ENCODE results near the gene ARL6IP4. TPM values are rescaled to one million over a fixed set of nuclear protein-coding genes. Genes with fewer than 3 reads are reported as not detected.
A peak's percentile ranks its signal among the peaks of the same experiment; 100 is the strongest.

The ARL6IP4 gene
- total and polyA plus RNA-seq, 7 donors = 113 to 193 (median 130) TPM

DNA sequence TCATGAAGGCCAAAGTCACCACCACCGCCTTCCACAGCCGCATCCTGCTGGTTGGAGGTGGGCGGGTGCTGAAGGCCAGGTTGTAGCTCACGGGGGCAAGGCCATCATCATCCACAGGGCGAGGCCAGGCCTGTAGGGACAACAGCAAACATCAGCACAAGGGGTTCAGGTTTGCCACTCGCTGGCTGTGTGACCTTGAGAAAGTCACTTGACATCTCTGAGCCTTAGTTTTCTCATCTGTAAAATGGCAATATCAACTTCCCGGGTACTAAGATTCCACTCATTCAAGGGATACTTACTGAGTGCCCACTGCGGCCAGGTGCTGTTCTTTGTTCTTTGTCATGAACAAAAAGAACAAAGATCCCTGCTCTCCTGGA is 20.3 kb upstream of the ARL6IP4 start:
- Histone ChIP-seq H3K4me3 (no peak overlapping the region), H3K27ac (no peak overlapping the region), H3K36me3 (ENCODE audit: insufficient read depth in 1 of 2, low read depth in 1 of 2) (no peaks in the 10 kb centered on the region), H3K4me1 (peaks cover 13% of the 10 kb centered on the region), H3K9me3 (no peaks in the 10 kb centered on the region), H3K27me3 (ENCODE audit: insufficient read depth in 3 of 3, low read length in 2 of 3) (no peaks in the 10 kb centered on the region)
- DNase-seq (no peak), ATAC-seq (no peak)
- WGBS, 3 donors = 92 to 97% (median 96%) methylated on average over 8 of the region's 8 CpGs
- intact Hi-C loops (cut with DNase I) = no loop called here
- TF ChIP-seq, protein P1, sequence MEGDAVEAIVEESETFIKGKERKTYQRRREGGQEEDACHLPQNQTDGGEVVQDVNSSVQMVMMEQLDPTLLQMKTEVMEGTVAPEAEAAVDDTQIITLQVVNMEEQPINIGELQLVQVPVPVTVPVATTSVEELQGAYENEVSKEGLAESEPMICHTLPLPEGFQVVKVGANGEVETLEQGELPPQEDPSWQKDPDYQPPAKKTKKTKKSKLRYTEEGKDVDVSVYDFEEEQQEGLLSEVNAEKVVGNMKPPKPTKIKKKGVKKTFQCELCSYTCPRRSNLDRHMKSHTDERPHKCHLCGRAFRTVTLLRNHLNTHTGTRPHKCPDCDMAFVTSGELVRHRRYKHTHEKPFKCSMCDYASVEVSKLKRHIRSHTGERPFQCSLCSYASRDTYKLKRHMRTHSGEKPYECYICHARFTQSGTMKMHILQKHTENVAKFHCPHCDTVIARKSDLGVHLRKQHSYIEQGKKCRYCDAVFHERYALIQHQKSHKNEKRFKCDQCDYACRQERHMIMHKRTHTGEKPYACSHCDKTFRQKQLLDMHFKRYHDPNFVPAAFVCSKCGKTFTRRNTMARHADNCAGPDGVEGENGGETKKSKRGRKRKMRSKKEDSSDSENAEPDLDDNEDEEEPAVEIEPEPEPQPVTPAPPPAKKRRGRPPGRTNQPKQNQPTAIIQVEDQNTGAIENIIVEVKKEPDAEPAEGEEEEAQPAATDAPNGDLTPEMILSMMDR (IDR thresholded peaks at IDR 0.05) = no peak

DNA sequence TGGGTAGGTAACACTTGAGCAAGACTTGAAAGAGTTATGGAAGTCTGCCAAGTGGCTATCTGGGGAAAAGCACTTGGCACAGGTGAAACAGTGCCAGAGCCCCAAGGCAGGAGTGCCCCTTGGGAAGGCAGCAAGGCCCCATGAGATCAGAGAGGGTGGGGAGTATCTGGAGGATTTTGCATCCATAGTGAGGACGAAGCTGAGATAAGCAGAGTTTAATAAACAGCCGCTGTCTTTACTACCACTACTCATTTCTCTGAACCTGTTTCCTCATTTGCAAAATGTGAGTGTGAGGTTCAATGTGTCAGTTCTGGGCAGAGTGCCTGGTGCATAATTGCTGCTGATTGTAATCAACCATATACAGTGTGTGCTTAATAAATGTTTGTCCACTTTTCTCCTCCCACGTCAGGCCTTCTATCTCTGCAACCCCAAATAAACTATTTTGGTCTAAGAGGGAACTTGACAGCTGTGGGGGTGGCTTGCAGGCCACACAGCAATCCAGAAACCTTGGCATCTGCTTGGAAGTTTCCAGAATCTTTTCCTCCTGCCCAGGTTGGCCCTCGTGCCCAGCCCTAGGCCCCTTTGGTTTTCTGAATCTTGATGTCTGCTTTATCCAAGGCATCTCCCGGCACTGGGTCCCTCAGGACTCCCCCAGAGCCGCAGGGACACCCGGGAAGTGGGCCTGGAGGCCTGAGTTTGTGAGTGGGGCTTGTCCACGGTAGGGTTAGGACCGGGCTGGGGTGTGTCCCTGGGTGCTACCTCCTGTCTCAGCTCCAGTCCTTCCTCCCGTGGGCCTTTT is 18.8 kb upstream of the ARL6IP4 start:
- 83 to 90% (median 90%) methylated on average over 10 of the region's 10 CpGs for WGBS, 3 donors
- H3K4me3 ChIP-seq = no peak overlapping the region
- no peak for ATAC-seq

DNA sequence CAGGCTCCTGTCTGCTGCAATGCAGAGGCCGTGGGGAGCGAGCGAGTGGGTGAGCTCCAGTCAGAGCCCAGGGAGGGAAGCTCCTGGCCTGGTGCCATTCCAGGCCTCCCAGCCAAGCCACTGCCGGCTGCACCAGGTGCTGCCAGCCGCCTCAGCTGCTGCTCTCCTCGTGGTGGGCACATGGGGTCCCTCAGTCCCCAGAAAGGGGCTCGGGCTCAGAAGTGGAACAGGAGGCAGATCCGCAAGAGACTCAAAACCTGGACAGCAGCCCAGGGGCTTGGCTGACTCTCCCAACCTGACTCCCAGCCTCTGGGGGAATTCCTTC is 16.6 kb upstream of the ARL6IP4 start:
- Histone ChIP-seq H3K4me3 (no peak overlapping the region), H3K36me3 (ENCODE audit: insufficient read depth in 1 of 2, low read depth in 1 of 2) (no peaks in the 10 kb centered on the region), H3K27me3 (ENCODE audit: insufficient read depth in 3 of 3, low read length in 2 of 3) (no peaks in the 10 kb centered on the region), H3K9me3 (no peaks in the 10 kb centered on the region), H3K4me1 (peaks cover 23% of the 10 kb centered on the region), H3K27ac (no peak overlapping the region)
- DNase-seq (no peak), ATAC-seq (peak in 1 of 4 donors; percentile 36)
- TF ChIP-seq, protein P1 (IDR thresholded peaks at IDR 0.05) = no peak
- intact Hi-C loops (cut with DNase I) = no loop called here
- 13 to 44% (median 26%) methylated on average over 5 to 8 of the region's 8 CpGs for WGBS, 3 donors

More for the DNA sequence above, 18.8 kb upstream of the ARL6IP4 start:
- Histone ChIP-seq H3K4me1 (peaks cover 23% of the 10 kb centered on the region), H3K9me3 (no peaks in the 10 kb centered on the region), H3K27me3 (ENCODE audit: insufficient read depth in 3 of 3, low read length in 2 of 3) (no peaks in the 10 kb centered on the region), H3K36me3 (ENCODE audit: insufficient read depth in 1 of 2, low read depth in 1 of 2) (no peaks in the 10 kb centered on the region), H3K27ac (no peak overlapping the region)
- intact Hi-C loops (cut with DNase I) = no loop called here
- TF ChIP-seq, protein P1 (IDR thresholded peaks at IDR 0.05) = no peak
- DNase-seq = no peak

DNA sequence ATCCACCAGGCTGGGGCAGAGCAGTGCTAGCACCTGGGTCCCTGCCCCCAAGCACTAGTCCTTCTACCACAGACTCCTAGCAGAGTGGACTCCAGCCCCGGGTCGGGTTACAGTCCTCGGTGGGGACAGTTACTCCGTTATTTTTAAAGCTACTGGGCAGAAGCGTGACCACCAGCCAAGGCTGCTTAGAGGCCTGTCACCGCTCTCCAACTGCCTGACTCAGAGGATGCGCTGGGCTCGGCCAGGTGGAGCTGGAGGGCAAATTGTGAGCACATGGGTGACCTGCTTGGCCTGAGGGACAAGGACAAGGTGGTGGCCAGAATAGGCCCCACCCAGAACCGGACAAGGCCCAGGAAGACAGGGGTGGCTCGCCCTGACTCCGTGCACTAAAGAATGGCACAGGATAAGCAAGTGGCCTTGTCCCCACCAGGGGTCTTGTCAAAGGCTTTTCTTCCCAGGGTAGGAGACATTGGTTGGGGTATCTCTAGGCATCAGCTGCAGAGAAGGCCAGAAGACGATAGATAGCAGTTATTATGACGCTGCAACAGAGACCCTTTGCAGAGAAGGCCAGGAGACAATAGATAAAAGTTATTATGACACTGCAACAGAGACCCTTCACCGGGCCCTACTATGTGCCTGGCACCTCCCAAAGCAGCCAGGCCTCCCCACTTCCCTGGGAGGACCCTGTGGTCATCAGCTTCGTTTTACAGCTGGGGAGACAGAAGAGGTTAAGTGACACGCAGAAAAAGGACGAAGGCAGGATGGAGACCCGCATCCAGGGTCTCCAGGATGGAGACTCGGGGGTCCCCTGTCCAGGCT is 15.8 kb upstream of the ARL6IP4 start:
- no peaks in the 10 kb centered on the region for H3K9me3 ChIP-seq
- DNase-seq (no peak), ATAC-seq (peak in 2 of 4 donors; percentile 14 to 29)
- 64 to 73% (median 66%) methylated on average over 19 of the region's 19 CpGs for WGBS, 3 donors
- TF ChIP-seq, protein P1 (IDR thresholded peaks at IDR 0.05) = no peak
- intact Hi-C loops (cut with DNase I) = no loop called here
- no peaks in the 10 kb centered on the region for H3K36me3 ChIP-seq (ENCODE audit: insufficient read depth in 1 of 2, low read depth in 1 of 2)
- no peak overlapping the region for H3K27ac ChIP-seq
- no peaks in the 10 kb centered on the region for H3K27me3 ChIP-seq (ENCODE audit: insufficient read depth in 3 of 3, low read length in 2 of 3)
- no peak overlapping the region for H3K4me3 ChIP-seq
- peaks cover 23% of the 10 kb centered on the region for H3K4me1 ChIP-seq

Measured in psoas muscle (tissue), 8 donors.